DND-41 (cell line): Measurements from ENCODE around the gene TMEM231.

Experiments used
- EZH2 ChIP-seq: IDR thresholded peaks from 3 replicates; pipeline ENCODE4 v1.6.1; 2012; ENCODE audit warnings: borderline replicate concordance, low read depth, mild to moderate bottlenecking, moderate library complexity, low read length, inconsistent platforms; ENCODE audit not compliant: severe bottlenecking
- TF ChIP-seq, protein P1 (sequence below): IDR thresholded peaks from 2 replicates; pipeline ENCODE4 v1.5.1; 2012; ENCODE audit warnings: borderline replicate concordance, low read length, moderate library complexity, mild to moderate bottlenecking; ENCODE audit not compliant: poor library complexity, severe bottlenecking; ENCODE audit errors: extremely low read depth

DNA sequence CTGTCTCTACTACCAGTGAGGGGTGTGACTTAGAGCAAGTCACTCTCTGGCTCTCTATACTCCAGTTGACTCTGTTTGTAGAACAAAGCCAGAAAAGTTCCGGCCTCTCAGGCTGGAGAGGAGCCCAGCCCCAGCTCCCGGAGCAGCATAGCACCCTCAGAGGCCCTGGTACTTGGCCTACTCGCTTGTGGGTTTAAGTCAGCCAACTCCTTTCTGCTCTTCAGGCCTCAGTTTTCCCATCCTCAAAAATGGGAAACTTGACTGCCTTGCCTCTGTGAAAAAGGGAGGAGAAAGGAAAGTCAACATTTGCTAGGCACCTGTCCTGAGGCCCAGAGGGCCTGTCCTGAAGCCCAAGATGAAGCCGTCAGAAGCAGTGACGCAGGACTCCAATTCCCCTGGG is 61.9 kb downstream of the TMEM231 start:
- TF ChIP-seq, protein P1, sequence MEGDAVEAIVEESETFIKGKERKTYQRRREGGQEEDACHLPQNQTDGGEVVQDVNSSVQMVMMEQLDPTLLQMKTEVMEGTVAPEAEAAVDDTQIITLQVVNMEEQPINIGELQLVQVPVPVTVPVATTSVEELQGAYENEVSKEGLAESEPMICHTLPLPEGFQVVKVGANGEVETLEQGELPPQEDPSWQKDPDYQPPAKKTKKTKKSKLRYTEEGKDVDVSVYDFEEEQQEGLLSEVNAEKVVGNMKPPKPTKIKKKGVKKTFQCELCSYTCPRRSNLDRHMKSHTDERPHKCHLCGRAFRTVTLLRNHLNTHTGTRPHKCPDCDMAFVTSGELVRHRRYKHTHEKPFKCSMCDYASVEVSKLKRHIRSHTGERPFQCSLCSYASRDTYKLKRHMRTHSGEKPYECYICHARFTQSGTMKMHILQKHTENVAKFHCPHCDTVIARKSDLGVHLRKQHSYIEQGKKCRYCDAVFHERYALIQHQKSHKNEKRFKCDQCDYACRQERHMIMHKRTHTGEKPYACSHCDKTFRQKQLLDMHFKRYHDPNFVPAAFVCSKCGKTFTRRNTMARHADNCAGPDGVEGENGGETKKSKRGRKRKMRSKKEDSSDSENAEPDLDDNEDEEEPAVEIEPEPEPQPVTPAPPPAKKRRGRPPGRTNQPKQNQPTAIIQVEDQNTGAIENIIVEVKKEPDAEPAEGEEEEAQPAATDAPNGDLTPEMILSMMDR, result no peak
- no peak for TF ChIP-seq EZH2
